ENCODE data around the gene RILP. TPM values are rescaled to one million over a fixed set of nuclear protein-coding genes. Genes with fewer than 3 reads are reported as not detected.

The RILP gene
- total RNA-seq, 2 donors from 2014 or later: 16.1 to 38.9 TPM

DNA sequence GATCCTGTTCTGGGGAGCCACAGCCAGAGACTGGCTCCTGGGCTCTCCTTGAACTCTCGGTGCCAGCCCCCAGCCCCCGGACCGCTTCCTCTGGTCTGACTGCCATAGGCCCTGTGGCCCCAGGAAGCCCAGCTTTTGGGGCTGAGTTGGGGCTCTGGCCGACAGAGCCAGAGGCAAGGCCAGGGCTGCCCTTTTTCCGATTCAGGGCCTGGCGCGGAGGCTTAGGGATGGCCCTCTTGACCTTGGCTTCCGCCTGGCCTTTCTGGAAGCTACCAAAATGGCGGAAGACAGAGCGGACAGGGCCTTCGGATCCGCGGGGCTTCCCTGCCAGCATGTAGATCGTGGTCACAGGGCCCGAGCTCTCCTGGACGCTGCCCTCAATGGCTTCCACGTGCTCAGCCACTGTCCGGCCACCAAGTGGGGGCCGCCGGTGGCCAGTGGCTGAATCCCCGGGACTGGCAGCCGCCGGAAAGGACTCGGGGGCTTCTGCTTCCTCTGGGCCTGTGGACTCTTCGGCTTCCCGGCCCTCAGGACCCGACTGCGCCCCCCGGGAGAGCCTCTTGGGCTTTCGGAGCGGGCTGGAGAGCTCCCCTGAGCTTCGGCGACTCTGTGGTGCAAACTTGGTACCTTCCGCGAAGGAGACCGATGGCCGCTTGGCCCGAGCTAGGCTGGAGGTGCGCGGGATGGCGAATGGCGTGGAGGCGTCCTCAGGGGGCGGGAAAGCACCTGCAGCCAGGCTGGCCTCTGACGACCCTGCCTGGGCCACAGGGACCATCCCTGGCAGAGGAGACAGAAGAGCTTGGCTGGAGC lies 14.6 kb downstream of the RILP start:
- Histone ChIP-seq H3K36me3 (no peaks in the 10 kb centered on the region), H3K4me1 (ENCODE audit: control insufficient read depth in 1 of 2, low read depth in 2 of 2) (peaks cover 0 to under 1% of the 10 kb centered on the region in 2 donors), H3K27me3 (replicated peaks; ENCODE audit: insufficient read depth) (no peaks in the 10 kb centered on the region), H3K27ac (no peak overlapping the region), H3K4me3 (no peak overlapping the region), H3K9me3 (no peaks in the 10 kb centered on the region)
- TF ChIP-seq, protein P1, sequence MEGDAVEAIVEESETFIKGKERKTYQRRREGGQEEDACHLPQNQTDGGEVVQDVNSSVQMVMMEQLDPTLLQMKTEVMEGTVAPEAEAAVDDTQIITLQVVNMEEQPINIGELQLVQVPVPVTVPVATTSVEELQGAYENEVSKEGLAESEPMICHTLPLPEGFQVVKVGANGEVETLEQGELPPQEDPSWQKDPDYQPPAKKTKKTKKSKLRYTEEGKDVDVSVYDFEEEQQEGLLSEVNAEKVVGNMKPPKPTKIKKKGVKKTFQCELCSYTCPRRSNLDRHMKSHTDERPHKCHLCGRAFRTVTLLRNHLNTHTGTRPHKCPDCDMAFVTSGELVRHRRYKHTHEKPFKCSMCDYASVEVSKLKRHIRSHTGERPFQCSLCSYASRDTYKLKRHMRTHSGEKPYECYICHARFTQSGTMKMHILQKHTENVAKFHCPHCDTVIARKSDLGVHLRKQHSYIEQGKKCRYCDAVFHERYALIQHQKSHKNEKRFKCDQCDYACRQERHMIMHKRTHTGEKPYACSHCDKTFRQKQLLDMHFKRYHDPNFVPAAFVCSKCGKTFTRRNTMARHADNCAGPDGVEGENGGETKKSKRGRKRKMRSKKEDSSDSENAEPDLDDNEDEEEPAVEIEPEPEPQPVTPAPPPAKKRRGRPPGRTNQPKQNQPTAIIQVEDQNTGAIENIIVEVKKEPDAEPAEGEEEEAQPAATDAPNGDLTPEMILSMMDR (IDR thresholded peaks at IDR 0.05): no peak
- DNase-seq (ENCODE audit: low spot score): no peak
- ATAC-seq (ENCODE audit: insufficient number of reproducible peaks, low FRiP score, low read depth): no peak

DNA sequence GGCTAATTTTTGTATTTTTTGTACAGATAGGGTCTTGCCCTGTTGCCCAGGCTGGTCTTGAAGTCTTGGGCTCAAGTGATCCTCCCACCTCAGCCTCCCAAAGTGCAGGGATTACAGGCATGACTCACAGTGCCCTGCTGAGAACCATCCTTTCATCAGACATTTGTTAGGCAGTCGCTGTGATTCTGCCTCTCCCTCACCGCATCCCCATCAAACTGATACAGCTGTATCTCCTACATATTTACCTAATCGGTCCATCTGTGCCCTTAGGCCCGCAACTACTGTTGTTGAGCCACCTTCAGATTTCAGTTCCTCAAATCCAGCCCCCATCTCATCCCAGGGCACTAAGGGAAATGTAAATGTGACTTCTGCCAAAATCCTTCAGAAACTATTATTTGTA lies 19.0 kb downstream of the RILP start:
- ATAC-seq (ENCODE audit: insufficient number of reproducible peaks, low FRiP score, low read depth) (no peak), DNase-seq (ENCODE audit: low spot score) (no peak)
- TF ChIP-seq, protein P1 (IDR thresholded peaks at IDR 0.05): no peak
- H3K36me3 ChIP-seq: no peaks in the 10 kb centered on the region
- no peak overlapping the region for H3K27ac ChIP-seq
- no peaks in the 10 kb centered on the region for H3K9me3 ChIP-seq
- H3K27me3 ChIP-seq (replicated peaks; ENCODE audit: insufficient read depth): no peaks in the 10 kb centered on the region
- H3K4me3 ChIP-seq: no peak overlapping the region
- peaks cover 13 to 21% of the 10 kb centered on the region in 2 donors for H3K4me1 ChIP-seq (ENCODE audit: control insufficient read depth in 1 of 2, low read depth in 2 of 2)

DNA sequence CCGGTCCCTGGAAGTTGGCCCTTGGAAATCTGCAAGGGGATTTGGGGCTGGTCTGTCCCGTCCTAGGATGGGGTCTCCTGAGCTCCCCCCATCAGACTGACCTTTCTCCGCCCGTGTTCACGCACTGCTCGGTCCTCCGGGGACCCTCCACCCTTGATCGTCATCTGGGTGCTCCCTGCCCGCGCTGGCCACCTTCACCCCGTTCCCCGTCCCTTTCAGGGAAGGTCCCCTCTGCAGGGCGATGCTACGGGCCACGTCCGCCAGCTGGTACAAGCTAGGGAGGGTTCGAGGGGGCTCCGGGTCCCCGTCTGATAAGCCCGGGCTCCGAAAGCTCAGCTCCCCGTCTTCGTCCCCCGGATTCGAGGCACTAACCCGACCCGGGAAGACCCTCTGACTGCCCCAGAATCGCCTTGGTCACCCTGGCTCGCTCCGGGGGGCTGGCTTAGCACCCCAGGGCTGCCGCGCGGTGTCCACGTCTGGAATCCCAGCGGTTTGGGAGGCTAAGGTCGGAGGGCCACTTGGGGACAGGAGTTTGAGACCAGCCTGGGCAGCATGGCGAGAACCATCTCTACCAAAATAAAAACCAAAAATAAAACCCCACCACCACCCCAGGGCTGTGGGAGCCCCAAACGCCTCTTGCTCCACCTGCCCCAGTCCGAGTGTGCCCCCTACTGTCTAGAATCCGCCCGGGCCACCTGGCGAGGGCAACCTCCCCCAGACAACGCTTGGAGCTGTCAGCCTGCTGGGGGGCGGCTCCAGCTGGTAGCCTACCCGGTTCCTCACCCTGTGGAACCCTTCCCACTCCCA lies 20.0 kb downstream of the RILP start:
- no peaks in the 10 kb centered on the region for H3K9me3 ChIP-seq
- no peak for DNase-seq (ENCODE audit: low spot score)

DNA sequence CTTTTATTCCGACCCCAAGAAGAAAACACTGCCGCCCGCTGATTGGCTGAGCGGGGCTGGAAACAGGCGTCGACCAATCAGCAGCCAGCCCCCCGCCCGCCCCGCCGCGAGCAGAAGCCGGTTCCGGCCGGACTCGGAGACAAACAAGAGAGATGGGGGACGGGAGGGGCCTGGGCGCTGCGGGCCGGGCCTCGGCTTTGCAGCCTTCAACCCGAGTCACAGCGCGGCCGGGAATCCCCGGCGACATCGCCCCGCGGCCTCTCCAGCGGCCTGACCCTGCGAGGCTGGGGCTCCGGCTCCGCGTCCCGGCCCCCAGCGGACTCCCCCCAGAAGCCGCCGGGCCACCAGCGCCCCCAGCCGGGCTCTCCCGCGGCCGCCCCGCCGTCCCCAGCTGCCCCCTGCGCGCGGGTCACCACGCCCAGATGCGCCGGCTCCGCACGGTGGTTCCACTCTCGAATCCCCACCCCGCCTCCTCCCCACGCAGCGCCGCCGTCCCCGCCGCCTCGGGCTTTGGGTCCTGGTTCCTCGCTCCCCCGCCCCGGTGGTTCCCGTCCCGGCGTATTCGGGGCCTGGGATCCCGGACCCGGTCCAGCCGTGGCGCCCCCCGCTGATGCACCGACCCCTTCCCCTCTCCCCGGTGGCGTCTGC lies 20.7 kb downstream of the RILP start:
- H3K4me1 ChIP-seq (ENCODE audit: control insufficient read depth in 1 of 2, low read depth in 2 of 2): peaks cover 13 to 21% of the 10 kb centered on the region in 2 donors
- TF ChIP-seq, protein P1 (IDR thresholded peaks at IDR 0.05): peak; percentile 39
- peak overlapping the region; percentile 82 for H3K4me3 ChIP-seq
- no peaks in the 10 kb centered on the region for H3K9me3 ChIP-seq
- ATAC-seq (ENCODE audit: insufficient number of reproducible peaks, low FRiP score, low read depth) (peak; percentile 70), DNase-seq (ENCODE audit: low spot score) (peak; percentile 79)
- no peaks in the 10 kb centered on the region for H3K36me3 ChIP-seq
- peak overlapping the region; percentile 64 to 77 for H3K27ac ChIP-seq
- no peaks in the 10 kb centered on the region for H3K27me3 ChIP-seq (replicated peaks; ENCODE audit: insufficient read depth)

More for the DNA sequence above, 20.0 kb downstream of the RILP start:
- Histone ChIP-seq H3K4me1 (ENCODE audit: control insufficient read depth in 1 of 2, low read depth in 2 of 2) (peaks cover 13 to 21% of the 10 kb centered on the region in 2 donors), H3K27ac (peak overlapping the region; percentile 64 to 77), H3K27me3 (replicated peaks; ENCODE audit: insufficient read depth) (no peaks in the 10 kb centered on the region), H3K4me3 (peak overlapping the region; percentile 82), H3K36me3 (no peaks in the 10 kb centered on the region)
- no peak for ATAC-seq (ENCODE audit: insufficient number of reproducible peaks, low FRiP score, low read depth)
- TF ChIP-seq, protein P1 (IDR thresholded peaks at IDR 0.05): peak; percentile 51

All from thoracic aorta (tissue), 2 donors.